Measurements from ENCODE around the gene ADIPOQ. TPM values are rescaled to one million over a fixed set of nuclear protein-coding genes. Genes with fewer than 3 reads are reported as not detected.
A peak's percentile ranks its signal among the peaks of the same experiment; 100 is the strongest.

The ADIPOQ gene
- total RNA-seq, 1 experiment from 2014 or later: not detected

GRCh38 chr3:186826976-186827857 is 15.3 kb upstream of the ADIPOQ start:
- H3K27ac ChIP-seq (ENCODE audit: low read length): no peak overlapping the region
- intact Hi-C loops (cut with micrococcal nuclease): no loop called here

GRCh38 chr3:186828340-186828739 is 14.2 kb upstream of the ADIPOQ start:
- H3K4me3 ChIP-seq (ENCODE audit: low read length): no peak overlapping the region
- no peak overlapping the region for H2AFZ ChIP-seq (ENCODE audit: low read length)
- DNase-seq: no peak
- H3K36me3 ChIP-seq (ENCODE audit: low read depth, low read length): no peaks in the 10 kb centered on the region
- ATAC-seq: no peak
- peaks cover 9% of the 10 kb centered on the region; the same call in 1 of the 2 replicates for H3K4me1 ChIP-seq (ENCODE audit: insufficient read depth, low read length)
- TF ChIP-seq EZH2 (IDR thresholded peaks at IDR 0.05; ENCODE audit: low read length, unreplicated experiment) (no peak), EZH2phosphoT487 (IDR thresholded peaks at IDR 0.05; ENCODE audit: borderline replicate concordance, low read length) (no peak), CTCF (conservative IDR thresholded peaks at IDR 0.05; ENCODE audit: low read depth, low read length) (no peak)
- no peaks in the 10 kb centered on the region for H3F3A ChIP-seq (ENCODE audit: low read length, unreplicated experiment)
- intact Hi-C loops (cut with micrococcal nuclease): no loop called here
- no TSS peak for BruUV-seq (replicated peaks)
- H3K9ac ChIP-seq (ENCODE audit: low read length): no peak overlapping the region
- H3K27ac ChIP-seq (ENCODE audit: low read length): no peak overlapping the region
- no peak overlapping the region for H3K4me2 ChIP-seq (ENCODE audit: low read length)
- H3K79me2 ChIP-seq (ENCODE audit: low read length): peaks cover 7% of the 10 kb centered on the region; the same call in 1 of the 2 replicates
- ChIA-PET POLR2A (ENCODE audit: unreplicated experiment) (no interaction called here), CTCF (no interaction called here)
- peaks cover 50% of the 10 kb centered on the region for H3K27me3 ChIP-seq (ENCODE audit: low read length)
- H4K20me1 ChIP-seq (ENCODE audit: low read length): no peaks in the 10 kb centered on the region
- no peaks in the 10 kb centered on the region for H3K9me3 ChIP-seq (ENCODE audit: low read length)
- H3K9me2 ChIP-seq (replicated peaks; ENCODE audit: low read length): no peaks in the 10 kb centered on the region

More at GRCh38 chr3:186826976-186827857, 15.3 kb upstream of the ADIPOQ start:
- H3K4me3 ChIP-seq (ENCODE audit: low read length): peak overlapping the region; percentile 91
- no peaks in the 10 kb centered on the region for H3K9me2 ChIP-seq (replicated peaks; ENCODE audit: low read length)
- H3K36me3 ChIP-seq (ENCODE audit: low read depth, low read length): no peaks in the 10 kb centered on the region
- peaks cover 9% of the 10 kb centered on the region; the same call in 1 of the 2 replicates for H3K4me1 ChIP-seq (ENCODE audit: insufficient read depth, low read length)
- DNase-seq (peak; percentile 92), ATAC-seq (peak; percentile 90)
- BruUV-seq (replicated peaks): no TSS peak
- H4K20me1 ChIP-seq (ENCODE audit: low read length): no peaks in the 10 kb centered on the region
- peaks cover 7% of the 10 kb centered on the region; the same call in 1 of the 2 replicates for H3K79me2 ChIP-seq (ENCODE audit: low read length)
- peaks cover 39% of the 10 kb centered on the region for H3K27me3 ChIP-seq (ENCODE audit: low read length)
- peak overlapping the region; percentile 95 for H2AFZ ChIP-seq (ENCODE audit: low read length)
- no peaks in the 10 kb centered on the region for H3K9me3 ChIP-seq (ENCODE audit: low read length)
- CTCF ChIA-PET: interaction anchor here (1.0 kb wide), 1 partner anchor 338 kb away, joined by 5 read pairs; no protein-coding TSS in a partner anchor
- POLR2A ChIA-PET (ENCODE audit: unreplicated experiment): interaction anchor here (0.6 to 1.1 kb wide), 3 partner anchors 70 to 211 kb away, joined by 4 to 5 read pairs (median 5); no protein-coding TSS in a partner anchor
- H3K9ac ChIP-seq (ENCODE audit: low read length): peak overlapping the region; percentile 92
- peak overlapping the region; percentile 99 for H3K4me2 ChIP-seq (ENCODE audit: low read length)
- H3F3A ChIP-seq (ENCODE audit: low read length, unreplicated experiment): no peaks in the 10 kb centered on the region
- TF ChIP-seq EZH2phosphoT487 (IDR thresholded peaks at IDR 0.05; ENCODE audit: borderline replicate concordance, low read length) (no peak), CTCF (conservative IDR thresholded peaks at IDR 0.05; ENCODE audit: low read depth, low read length) (no peak), EZH2 (IDR thresholded peaks at IDR 0.05; ENCODE audit: low read length, unreplicated experiment) (no peak)

- H3K4me3 ChIP-seq (ENCODE audit: low read length): no peak overlapping the region
- ATAC-seq (no peak), DNase-seq (no peak)
- POLR2A ChIA-PET (ENCODE audit: unreplicated experiment): no interaction called here
- no peak overlapping the region for H3K9ac ChIP-seq (ENCODE audit: low read length)
- H3K79me2 ChIP-seq (ENCODE audit: low read length): 0 out of 2 replicates have a peak, but pooled peaks cover 3% of the 10 kb centered on the region
- intact Hi-C loops (cut with micrococcal nuclease): no loop called here
- no peaks in the 10 kb centered on the region for H3K4me1 ChIP-seq (ENCODE audit: insufficient read depth, low read length)
- peaks cover 50% of the 10 kb centered on the region for H3K27me3 ChIP-seq (ENCODE audit: low read length)
- no peaks in the 10 kb centered on the region for H3F3A ChIP-seq (ENCODE audit: low read length, unreplicated experiment)
- no peaks in the 10 kb centered on the region for H4K20me1 ChIP-seq (ENCODE audit: low read length)
- H3K4me2 ChIP-seq (ENCODE audit: low read length): no peak overlapping the region
- no TSS peak for BruUV-seq (replicated peaks)
- H3K27ac ChIP-seq (ENCODE audit: low read length): no peak overlapping the region
- CTCF ChIA-PET: no interaction called here
- no peaks in the 10 kb centered on the region for H3K9me2 ChIP-seq (replicated peaks; ENCODE audit: low read length)
- H3K36me3 ChIP-seq (ENCODE audit: low read depth, low read length): no peaks in the 10 kb centered on the region
- H3K9me3 ChIP-seq (ENCODE audit: low read length): no peaks in the 10 kb centered on the region
- TF ChIP-seq EZH2 (IDR thresholded peaks at IDR 0.05; ENCODE audit: low read length, unreplicated experiment): no peak
- no peak for TF ChIP-seq CTCF (conservative IDR thresholded peaks at IDR 0.05; ENCODE audit: low read depth, low read length)
- TF ChIP-seq EZH2phosphoT487 (IDR thresholded peaks at IDR 0.05; ENCODE audit: borderline replicate concordance, low read length): no peak
- H2AFZ ChIP-seq (ENCODE audit: low read length): no peak overlapping the region
Observed at GRCh38 chr3:186831798-186832197, 10.7 kb upstream of the ADIPOQ start.
